HL-60 (cell line): Measurements from ENCODE around the gene CD247.

Source experiments
- CTCF ChIP-seq: IDR thresholded peaks from one replicate; pipeline ENCODE4 v1.5.1; 2011; ENCODE audit warnings: low read length, control low read depth, inconsistent platforms; ENCODE audit not compliant: insufficient read depth
- GABPA ChIP-seq: IDR thresholded peaks from 2 replicates; pipeline ENCODE4 v1.6.1; 2012; ENCODE audit warnings: low read depth
- POLR2AphosphoS5 ChIP-seq: IDR thresholded peaks from 2 replicates; pipeline ENCODE4 v1.6.1; 2012; ENCODE audit warnings: low read depth
- SPI1 ChIP-seq: IDR thresholded peaks from 2 replicates; pipeline ENCODE4 v1.6.1; 2012; ENCODE audit warnings: low read depth, mild to moderate bottlenecking, borderline replicate concordance
- TF ChIP-seq, protein P1 (sequence below): IDR thresholded peaks from 2 replicates; pipeline ENCODE4 v1.6.1; 2012; ENCODE audit warnings: low read depth; ENCODE audit not compliant: insufficient replicate concordance

GRCh38 chr1:167561753-167562152, 43.4 kb upstream of the CD247 start:
- TF ChIP-seq, protein P1, sequence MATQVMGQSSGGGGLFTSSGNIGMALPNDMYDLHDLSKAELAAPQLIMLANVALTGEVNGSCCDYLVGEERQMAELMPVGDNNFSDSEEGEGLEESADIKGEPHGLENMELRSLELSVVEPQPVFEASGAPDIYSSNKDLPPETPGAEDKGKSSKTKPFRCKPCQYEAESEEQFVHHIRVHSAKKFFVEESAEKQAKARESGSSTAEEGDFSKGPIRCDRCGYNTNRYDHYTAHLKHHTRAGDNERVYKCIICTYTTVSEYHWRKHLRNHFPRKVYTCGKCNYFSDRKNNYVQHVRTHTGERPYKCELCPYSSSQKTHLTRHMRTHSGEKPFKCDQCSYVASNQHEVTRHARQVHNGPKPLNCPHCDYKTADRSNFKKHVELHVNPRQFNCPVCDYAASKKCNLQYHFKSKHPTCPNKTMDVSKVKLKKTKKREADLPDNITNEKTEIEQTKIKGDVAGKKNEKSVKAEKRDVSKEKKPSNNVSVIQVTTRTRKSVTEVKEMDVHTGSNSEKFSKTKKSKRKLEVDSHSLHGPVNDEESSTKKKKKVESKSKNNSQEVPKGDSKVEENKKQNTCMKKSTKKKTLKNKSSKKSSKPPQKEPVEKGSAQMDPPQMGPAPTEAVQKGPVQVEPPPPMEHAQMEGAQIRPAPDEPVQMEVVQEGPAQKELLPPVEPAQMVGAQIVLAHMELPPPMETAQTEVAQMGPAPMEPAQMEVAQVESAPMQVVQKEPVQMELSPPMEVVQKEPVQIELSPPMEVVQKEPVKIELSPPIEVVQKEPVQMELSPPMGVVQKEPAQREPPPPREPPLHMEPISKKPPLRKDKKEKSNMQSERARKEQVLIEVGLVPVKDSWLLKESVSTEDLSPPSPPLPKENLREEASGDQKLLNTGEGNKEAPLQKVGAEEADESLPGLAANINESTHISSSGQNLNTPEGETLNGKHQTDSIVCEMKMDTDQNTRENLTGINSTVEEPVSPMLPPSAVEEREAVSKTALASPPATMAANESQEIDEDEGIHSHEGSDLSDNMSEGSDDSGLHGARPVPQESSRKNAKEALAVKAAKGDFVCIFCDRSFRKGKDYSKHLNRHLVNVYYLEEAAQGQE = no peak
- TF ChIP-seq CTCF (no peak), POLR2AphosphoS5 (no peak), GABPA (no peak), SPI1 (no peak)
